ENCODE data around the gene HFE.

The HFE gene, protein sequence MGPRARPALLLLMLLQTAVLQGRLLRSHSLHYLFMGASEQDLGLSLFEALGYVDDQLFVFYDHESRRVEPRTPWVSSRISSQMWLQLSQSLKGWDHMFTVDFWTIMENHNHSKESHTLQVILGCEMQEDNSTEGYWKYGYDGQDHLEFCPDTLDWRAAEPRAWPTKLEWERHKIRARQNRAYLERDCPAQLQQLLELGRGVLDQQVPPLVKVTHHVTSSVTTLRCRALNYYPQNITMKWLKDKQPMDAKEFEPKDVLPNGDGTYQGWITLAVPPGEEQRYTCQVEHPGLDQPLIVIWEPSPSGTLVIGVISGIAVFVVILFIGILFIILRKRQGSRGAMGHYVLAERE

DNA sequence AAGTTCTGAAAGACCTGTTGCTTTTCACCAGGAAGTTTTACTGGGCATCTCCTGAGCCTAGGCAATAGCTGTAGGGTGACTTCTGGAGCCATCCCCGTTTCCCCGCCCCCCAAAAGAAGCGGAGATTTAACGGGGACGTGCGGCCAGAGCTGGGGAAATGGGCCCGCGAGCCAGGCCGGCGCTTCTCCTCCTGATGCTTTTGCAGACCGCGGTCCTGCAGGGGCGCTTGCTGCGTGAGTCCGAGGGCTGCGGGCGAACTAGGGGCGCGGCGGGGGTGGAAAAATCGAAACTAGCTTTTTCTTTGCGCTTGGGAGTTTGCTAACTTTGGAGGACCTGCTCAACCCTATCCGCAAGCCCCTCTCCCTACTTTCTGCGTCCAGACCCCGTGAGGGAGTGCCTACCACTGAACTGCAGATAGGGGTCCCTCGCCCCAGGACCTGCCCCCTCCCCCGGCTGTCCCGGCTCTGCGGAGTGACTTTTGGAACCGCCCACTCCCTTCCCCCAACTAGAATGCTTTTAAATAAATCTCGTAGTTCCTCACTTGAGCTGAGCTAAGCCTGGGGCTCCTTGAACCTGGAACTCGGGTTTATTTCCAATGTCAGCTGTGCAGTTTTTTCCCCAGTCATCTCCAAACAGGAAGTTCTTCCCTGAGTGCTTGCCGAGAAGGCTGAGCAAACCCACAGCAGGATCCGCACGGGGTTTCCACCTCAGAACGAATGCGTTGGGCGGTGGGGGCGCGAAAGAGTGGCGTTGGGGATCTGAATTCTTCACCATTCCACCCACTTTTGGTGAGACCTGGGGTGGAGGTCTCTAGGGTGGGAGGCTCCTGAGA lies at the start of gene HFE:
Gene HFE, plus strand, starts transcription at position 146 of the 832 bp plus-strand sequence. Its CDS starts 12 bp downstream, at position 158.
- TF ChIP-seq, protein P1, sequence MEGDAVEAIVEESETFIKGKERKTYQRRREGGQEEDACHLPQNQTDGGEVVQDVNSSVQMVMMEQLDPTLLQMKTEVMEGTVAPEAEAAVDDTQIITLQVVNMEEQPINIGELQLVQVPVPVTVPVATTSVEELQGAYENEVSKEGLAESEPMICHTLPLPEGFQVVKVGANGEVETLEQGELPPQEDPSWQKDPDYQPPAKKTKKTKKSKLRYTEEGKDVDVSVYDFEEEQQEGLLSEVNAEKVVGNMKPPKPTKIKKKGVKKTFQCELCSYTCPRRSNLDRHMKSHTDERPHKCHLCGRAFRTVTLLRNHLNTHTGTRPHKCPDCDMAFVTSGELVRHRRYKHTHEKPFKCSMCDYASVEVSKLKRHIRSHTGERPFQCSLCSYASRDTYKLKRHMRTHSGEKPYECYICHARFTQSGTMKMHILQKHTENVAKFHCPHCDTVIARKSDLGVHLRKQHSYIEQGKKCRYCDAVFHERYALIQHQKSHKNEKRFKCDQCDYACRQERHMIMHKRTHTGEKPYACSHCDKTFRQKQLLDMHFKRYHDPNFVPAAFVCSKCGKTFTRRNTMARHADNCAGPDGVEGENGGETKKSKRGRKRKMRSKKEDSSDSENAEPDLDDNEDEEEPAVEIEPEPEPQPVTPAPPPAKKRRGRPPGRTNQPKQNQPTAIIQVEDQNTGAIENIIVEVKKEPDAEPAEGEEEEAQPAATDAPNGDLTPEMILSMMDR (IDR thresholded peaks at IDR 0.05; ENCODE audit: borderline replicate concordance, extremely low read depth, low read length, poor library complexity, severe bottlenecking) = no peak
- no peak for TF ChIP-seq EZH2 (IDR thresholded peaks at IDR 0.05; ENCODE audit: borderline replicate concordance, low read depth, low read length, severe bottlenecking)
- peak within 1 kb of the TSS; percentile 78 for H3K27ac ChIP-seq (ENCODE audit: low read length)
- H3K9me3 ChIP-seq (ENCODE audit: insufficient read depth, low read length, severe bottlenecking) = no peaks in the 10 kb centered on the region
- H3K4me1 ChIP-seq (ENCODE audit: insufficient read depth, low read length) = peaks cover 24% of the 10 kb centered on the region
- H3K36me3 ChIP-seq (ENCODE audit: insufficient read depth, low read length) = no peaks in the 10 kb centered on the region
- H3K27me3 ChIP-seq (ENCODE audit: insufficient read depth, low read length, poor library complexity) = no peaks in the 10 kb centered on the region
- no peaks in the 10 kb centered on the region for H3K79me2 ChIP-seq (ENCODE audit: insufficient read depth, low read length)
- DNase-seq (peak; percentile 64), ATAC-seq (ENCODE audit: insufficient read depth, low read depth) (peak; percentile 67)
- peak within 1 kb of the TSS; percentile 75 for H3K9ac ChIP-seq (ENCODE audit: low read depth, low read length)
- no peaks in the 10 kb centered on the region for H4K20me1 ChIP-seq (ENCODE audit: insufficient read depth, low read length)
- H2AFZ ChIP-seq (ENCODE audit: low read depth, low read length) = peak within 1 kb of the TSS; percentile 90
- H3K4me3 ChIP-seq (ENCODE audit: low read depth in 1 of 2, low read length in 2 of 2) = peak within 1 kb of the TSS; percentile 52 to 77
- peak within 1 kb of the TSS; percentile 70 for H3K4me2 ChIP-seq (ENCODE audit: insufficient read depth, low read length)

DNA sequence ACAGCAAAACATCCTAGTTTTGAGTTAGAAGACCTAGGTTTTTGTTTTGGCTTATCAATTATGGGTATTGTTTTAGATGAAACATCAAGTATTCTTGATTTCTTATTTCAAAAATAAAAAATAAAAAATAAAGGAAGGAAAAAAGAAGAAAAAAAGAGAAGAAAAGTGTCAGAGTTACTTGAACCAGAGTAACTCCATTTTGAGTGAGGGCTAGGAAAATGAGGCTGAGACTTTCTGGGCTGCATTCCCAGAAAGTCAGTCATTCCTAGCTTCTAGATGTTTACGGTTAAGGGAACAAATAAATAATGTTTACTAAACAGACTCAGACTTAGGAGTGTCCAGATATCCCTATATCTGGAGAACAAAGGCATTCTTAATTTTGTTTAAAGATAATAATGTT lies 45.3 kb upstream of the HFE start:
- Histone ChIP-seq H3K9ac (ENCODE audit: low read depth, low read length) (no peak overlapping the region), H3K27ac (ENCODE audit: low read length) (peak overlapping the region; percentile 62), H3K27me3 (ENCODE audit: insufficient read depth, low read length, poor library complexity) (no peaks in the 10 kb centered on the region), H3K36me3 (ENCODE audit: insufficient read depth, low read length) (no peaks in the 10 kb centered on the region; the same call in 1 of the 2 replicates), H2AFZ (ENCODE audit: low read depth, low read length) (no peak overlapping the region), H3K79me2 (ENCODE audit: insufficient read depth, low read length) (peaks cover 8% of the 10 kb centered on the region; the same call in 1 of the 2 replicates), H3K4me1 (ENCODE audit: insufficient read depth, low read length) (peaks cover 29% of the 10 kb centered on the region), H3K4me3 (ENCODE audit: low read depth in 1 of 2, low read length in 2 of 2) (no peak overlapping the region), H3K4me2 (ENCODE audit: insufficient read depth, low read length) (no peak overlapping the region), H3K9me3 (ENCODE audit: insufficient read depth, low read length, severe bottlenecking) (no peaks in the 10 kb centered on the region), H4K20me1 (ENCODE audit: insufficient read depth, low read length) (no peaks in the 10 kb centered on the region)
- ATAC-seq (ENCODE audit: insufficient read depth, low read depth) (no peak), DNase-seq (no peak)
- TF ChIP-seq, protein P1 (IDR thresholded peaks at IDR 0.05; ENCODE audit: borderline replicate concordance, extremely low read depth, low read length, poor library complexity, severe bottlenecking) = no peak
- no peak for TF ChIP-seq EZH2 (IDR thresholded peaks at IDR 0.05; ENCODE audit: borderline replicate concordance, low read depth, low read length, severe bottlenecking)

DNA sequence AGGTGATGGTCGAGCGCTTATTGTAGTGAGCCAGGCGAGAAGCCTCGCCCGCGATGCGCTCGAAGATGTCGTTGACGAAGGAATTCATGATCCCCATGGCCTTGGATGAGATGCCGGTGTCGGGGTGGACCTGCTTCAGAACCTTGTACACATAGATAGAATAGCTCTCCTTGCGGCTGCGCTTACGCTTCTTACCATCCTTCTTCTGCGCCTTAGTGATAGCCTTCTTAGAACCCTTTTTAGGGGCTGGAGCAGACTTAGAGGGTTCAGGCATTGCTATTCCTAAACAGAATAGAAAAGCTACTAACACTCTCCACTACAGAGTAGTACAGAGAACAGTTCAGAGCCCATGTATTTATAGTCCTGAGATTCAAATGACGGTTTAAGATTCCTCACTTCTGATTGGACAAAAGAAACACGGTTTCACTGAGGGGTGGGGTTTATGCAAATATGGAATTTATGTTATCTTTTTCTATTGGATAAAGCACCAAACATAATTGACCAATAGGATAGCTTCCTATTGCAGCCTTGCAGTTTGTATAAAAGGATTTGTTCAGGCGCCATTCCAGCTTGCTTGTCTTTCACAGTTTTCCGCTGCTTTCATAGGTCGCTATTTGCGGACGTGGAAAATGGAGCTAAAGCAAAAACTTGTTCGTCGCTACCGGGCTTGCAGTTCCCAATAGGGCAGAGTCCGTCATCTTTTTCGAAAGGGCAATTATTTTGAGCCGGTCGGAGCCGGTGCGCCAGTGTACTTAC lies 43.7 kb upstream of the HFE start:
- H2AFZ ChIP-seq (ENCODE audit: low read depth, low read length) = no peak overlapping the region

More for the DNA sequence above, 43.7 kb upstream of the HFE start:
- peak overlapping the region; percentile 67 for H3K4me2 ChIP-seq (ENCODE audit: insufficient read depth, low read length)
- peak; percentile 86 for DNase-seq
- no peaks in the 10 kb centered on the region; the same call in 1 of the 2 replicates for H3K36me3 ChIP-seq (ENCODE audit: insufficient read depth, low read length)
- no peaks in the 10 kb centered on the region for H3K9me3 ChIP-seq (ENCODE audit: insufficient read depth, low read length, severe bottlenecking)
- peaks cover 36% of the 10 kb centered on the region for H3K4me1 ChIP-seq (ENCODE audit: insufficient read depth, low read length)
- no peaks in the 10 kb centered on the region for H3K27me3 ChIP-seq (ENCODE audit: insufficient read depth, low read length, poor library complexity)
- H3K9ac ChIP-seq (ENCODE audit: low read depth, low read length) = peak overlapping the region; percentile 86
- peak; percentile 67 for ATAC-seq (ENCODE audit: insufficient read depth, low read depth)
- no peaks in the 10 kb centered on the region for H4K20me1 ChIP-seq (ENCODE audit: insufficient read depth, low read length)
- no peak for TF ChIP-seq EZH2 (IDR thresholded peaks at IDR 0.05; ENCODE audit: borderline replicate concordance, low read depth, low read length, severe bottlenecking)
- TF ChIP-seq, protein P1 (IDR thresholded peaks at IDR 0.05; ENCODE audit: borderline replicate concordance, extremely low read depth, low read length, poor library complexity, severe bottlenecking) = no peak
- H3K4me3 ChIP-seq (ENCODE audit: low read depth in 1 of 2, low read length in 2 of 2) = peak overlapping the region; percentile 23 to 66; a peak in 3 of 4 replicates
- peaks cover 8% of the 10 kb centered on the region; the same call in 1 of the 2 replicates for H3K79me2 ChIP-seq (ENCODE audit: insufficient read depth, low read length)
- peak overlapping the region; percentile 99 for H3K27ac ChIP-seq (ENCODE audit: low read length)

All from DND-41 (cell line).